Peyer's patch (tissue), 4 donors: ENCODE data around the gene DRAXIN. TPM values are rescaled to one million over a fixed set of nuclear protein-coding genes. Genes with fewer than 3 reads are reported as not detected.

ENCODE experiments used
- DNase-seq, 3 donors: peaks; one replicate each; pipeline ENCODE4 v3.0.0-alpha.2; 2017 to 2019
- H3K27ac ChIP-seq, 4 donors: fragments of 200-600 bp; sonication (generic); one replicate each; pipeline ENCODE4 v1.5.1; 2016 to 2019
- H3K27me3 ChIP-seq, 2 donors: fragments of 200-600 bp; sonication (generic); one replicate each; pipeline ENCODE4 v1.5.1; 2019
- H3K36me3 ChIP-seq, 3 donors: fragments of 200-600 bp; sonication (generic); one replicate each; pipeline ENCODE4 v1.5.1; 2016 to 2019
- H3K4me1 ChIP-seq, 4 donors: fragments of 200-600 bp; sonication (generic); one replicate each; pipeline ENCODE4 v1.5.1; 2016 to 2019
- H3K4me3 ChIP-seq, 4 donors: fragments of 200-600 bp; sonication (generic); 1 replicate in 3 of 4; 2 replicates in 1 of 4; pipeline ENCODE4 v1.5.1; 2016 to 2019; ENCODE audit warnings: mild to moderate bottlenecking in 1 of 4
- H3K9me3 ChIP-seq, 4 donors: fragments of 200-600 bp; sonication (generic); one replicate each; pipeline ENCODE4 v1.5.1; 2016 to 2019; ENCODE audit warnings: mild to moderate bottlenecking in 1 of 4
- CTCF ChIP-seq, 6 experiments: fragments of 450-650 bp in 4 of 6; fragments of 200-600 bp in 2 of 6; sonication (generic) in 1 of 6; IDR thresholded peaks; one replicate each; pipeline ENCODE4 v1.5.1; 2017 to 2019; ENCODE audit warnings: antibody characterized with exemption in 6 of 6, mild to moderate bottlenecking in 3 of 6, moderate library complexity in 1 of 6
- POLR2A ChIP-seq, 2 donors: fragments of 450-650 bp; IDR thresholded peaks; one replicate each; pipeline ENCODE4 v1.5.1; 2017; ENCODE audit warnings: antibody characterized with exemption in 2 of 2, mild to moderate bottlenecking in 2 of 2, moderate library complexity in 2 of 2
- total RNA-seq, 4 donors: library from RNA; depleted of rRNA; stranded (reverse); fragments of >200 nt; gene quantifications; one replicate each; pipeline ENCODE4 v1.1.0, GENCODE V29; 2016

Gene DRAXIN
- total RNA-seq, 4 donors from 2014 or later: not detected

- Histone ChIP-seq H3K4me1 (no peaks in the 10 kb centered on the region), H3K36me3 (no peaks in the 10 kb centered on the region), H3K27me3 (no peaks in the 10 kb centered on the region), H3K27ac (no peak overlapping the region), H3K4me3 (no peak overlapping the region), H3K9me3 (no peaks in the 10 kb centered on the region)
- no peak for DNase-seq
- TF ChIP-seq POLR2A (IDR thresholded peaks at IDR 0.05): no peak
- TF ChIP-seq CTCF (IDR thresholded peaks at IDR 0.05): no peak
These were observed 16.2 kb downstream of the DRAXIN start for GRCh38 chr1:11707621-11708276.

GRCh38 chr1:11708554-11709350, 17.2 kb downstream of the DRAXIN start:
- Histone ChIP-seq H3K27me3 (no peaks in the 10 kb centered on the region), H3K4me3 (no peak overlapping the region), H3K36me3 (no peaks in the 10 kb centered on the region), H3K4me1 (no peaks in the 10 kb centered on the region), H3K9me3 (no peaks in the 10 kb centered on the region), H3K27ac (no peak overlapping the region)
- TF ChIP-seq POLR2A (IDR thresholded peaks at IDR 0.05): no peak
- TF ChIP-seq CTCF (IDR thresholded peaks at IDR 0.05): no peak
- no peak for DNase-seq

GRCh38 chr1:11711490-11711889, 20.0 kb downstream of the DRAXIN start:
- H3K4me3 ChIP-seq: no peak overlapping the region
- no peak for DNase-seq
- no peaks in the 10 kb centered on the region for H3K36me3 ChIP-seq
- H3K9me3 ChIP-seq: no peaks in the 10 kb centered on the region
- TF ChIP-seq CTCF (IDR thresholded peaks at IDR 0.05) (no peak), POLR2A (IDR thresholded peaks at IDR 0.05) (no peak)
- H3K4me1 ChIP-seq: no peaks in the 10 kb centered on the region
- no peak overlapping the region for H3K27ac ChIP-seq
- H3K27me3 ChIP-seq: no peaks in the 10 kb centered on the region

- no peaks in the 10 kb centered on the region for H3K27me3 ChIP-seq
- no peak overlapping the region for H3K27ac ChIP-seq
- H3K4me3 ChIP-seq: no peak overlapping the region
- no peaks in the 10 kb centered on the region for H3K36me3 ChIP-seq
- H3K4me1 ChIP-seq: no peaks in the 10 kb centered on the region
- TF ChIP-seq CTCF (IDR thresholded peaks at IDR 0.05) (no peak), POLR2A (IDR thresholded peaks at IDR 0.05) (no peak)
- H3K9me3 ChIP-seq: no peaks in the 10 kb centered on the region
- no peak for DNase-seq
These were observed 20.8 kb downstream of the DRAXIN start for GRCh38 chr1:11712285-11712684.

- no peak for DNase-seq
- no peak for TF ChIP-seq CTCF (IDR thresholded peaks at IDR 0.05)
- TF ChIP-seq POLR2A (IDR thresholded peaks at IDR 0.05): no peak
- H3K4me1 ChIP-seq: no peaks in the 10 kb centered on the region
These were observed 21.6 kb downstream of the DRAXIN start for GRCh38 chr1:11713095-11713494.

More at GRCh38 chr1:11713095-11713494, 21.6 kb downstream of the DRAXIN start:
- Histone ChIP-seq H3K27me3 (no peaks in the 10 kb centered on the region), H3K9me3 (no peaks in the 10 kb centered on the region), H3K36me3 (no peaks in the 10 kb centered on the region), H3K27ac (no peak overlapping the region), H3K4me3 (no peak overlapping the region)
